Measurements from ENCODE around the gene OR51V1. TPM values are rescaled to one million over a fixed set of nuclear protein-coding genes. Genes with fewer than 3 reads are reported as not detected.

Gene OR51V1
- total RNA-seq, 1 experiment from 2014 or later = not detected

- Histone ChIP-seq H3K9ac (ENCODE audit: low read length) (no peak overlapping the region), H3K4me3 (ENCODE audit: low read length) (no peak overlapping the region), H4K20me1 (ENCODE audit: low read length) (no peaks in the 10 kb centered on the region), H3K27me3 (ENCODE audit: low read length) (peaks cover 21% of the 10 kb centered on the region), H3K4me1 (ENCODE audit: insufficient read depth, low read length) (no peaks in the 10 kb centered on the region), H3K36me3 (ENCODE audit: low read depth, low read length) (no peaks in the 10 kb centered on the region), H3F3A (ENCODE audit: low read length, unreplicated experiment) (no peaks in the 10 kb centered on the region), H3K9me2 (replicated peaks; ENCODE audit: low read length) (no peaks in the 10 kb centered on the region), H3K79me2 (ENCODE audit: low read length) (no peaks in the 10 kb centered on the region), H3K27ac (ENCODE audit: low read length) (no peak overlapping the region), H3K9me3 (ENCODE audit: low read length) (no peaks in the 10 kb centered on the region), H2AFZ (ENCODE audit: low read length) (no peak overlapping the region), H3K4me2 (ENCODE audit: low read length) (no peak overlapping the region)
- ATAC-seq (no peak), DNase-seq (no peak)
- intact Hi-C loops (cut with micrococcal nuclease) = no loop called here
- no peak for TF ChIP-seq EZH2 (IDR thresholded peaks at IDR 0.05; ENCODE audit: low read length, unreplicated experiment)
- no peak for TF ChIP-seq EZH2phosphoT487 (IDR thresholded peaks at IDR 0.05; ENCODE audit: borderline replicate concordance, low read length)
- TF ChIP-seq, protein P1, sequence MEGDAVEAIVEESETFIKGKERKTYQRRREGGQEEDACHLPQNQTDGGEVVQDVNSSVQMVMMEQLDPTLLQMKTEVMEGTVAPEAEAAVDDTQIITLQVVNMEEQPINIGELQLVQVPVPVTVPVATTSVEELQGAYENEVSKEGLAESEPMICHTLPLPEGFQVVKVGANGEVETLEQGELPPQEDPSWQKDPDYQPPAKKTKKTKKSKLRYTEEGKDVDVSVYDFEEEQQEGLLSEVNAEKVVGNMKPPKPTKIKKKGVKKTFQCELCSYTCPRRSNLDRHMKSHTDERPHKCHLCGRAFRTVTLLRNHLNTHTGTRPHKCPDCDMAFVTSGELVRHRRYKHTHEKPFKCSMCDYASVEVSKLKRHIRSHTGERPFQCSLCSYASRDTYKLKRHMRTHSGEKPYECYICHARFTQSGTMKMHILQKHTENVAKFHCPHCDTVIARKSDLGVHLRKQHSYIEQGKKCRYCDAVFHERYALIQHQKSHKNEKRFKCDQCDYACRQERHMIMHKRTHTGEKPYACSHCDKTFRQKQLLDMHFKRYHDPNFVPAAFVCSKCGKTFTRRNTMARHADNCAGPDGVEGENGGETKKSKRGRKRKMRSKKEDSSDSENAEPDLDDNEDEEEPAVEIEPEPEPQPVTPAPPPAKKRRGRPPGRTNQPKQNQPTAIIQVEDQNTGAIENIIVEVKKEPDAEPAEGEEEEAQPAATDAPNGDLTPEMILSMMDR (conservative IDR thresholded peaks at IDR 0.05; ENCODE audit: low read depth, low read length) = no peak
- BruUV-seq (replicated peaks) = no TSS peak
- ChIA-PET POLR2A (ENCODE audit: unreplicated experiment) (no interaction called here), CTCF (no interaction called here)
These were observed 47.1 kb upstream of the OR51V1 start for GRCh38 chr11:5247472-5248192.

- ATAC-seq (no peak), DNase-seq (no peak)
- Histone ChIP-seq H3K9me2 (replicated peaks; ENCODE audit: low read length) (no peaks in the 10 kb centered on the region), H3K27me3 (ENCODE audit: low read length) (peaks cover 21% of the 10 kb centered on the region), H3F3A (ENCODE audit: low read length, unreplicated experiment) (no peaks in the 10 kb centered on the region), H4K20me1 (ENCODE audit: low read length) (no peaks in the 10 kb centered on the region), H3K9me3 (ENCODE audit: low read length) (no peaks in the 10 kb centered on the region), H3K9ac (ENCODE audit: low read length) (no peak overlapping the region), H3K27ac (ENCODE audit: low read length) (no peak overlapping the region), H3K4me2 (ENCODE audit: low read length) (no peak overlapping the region), H3K4me1 (ENCODE audit: insufficient read depth, low read length) (no peaks in the 10 kb centered on the region), H3K36me3 (ENCODE audit: low read depth, low read length) (no peaks in the 10 kb centered on the region), H3K4me3 (ENCODE audit: low read length) (no peak overlapping the region), H2AFZ (ENCODE audit: low read length) (no peak overlapping the region), H3K79me2 (ENCODE audit: low read length) (no peaks in the 10 kb centered on the region)
- intact Hi-C loops (cut with micrococcal nuclease) = no loop called here
- TF ChIP-seq, protein P1 (conservative IDR thresholded peaks at IDR 0.05; ENCODE audit: low read depth, low read length) = no peak
- TF ChIP-seq EZH2 (IDR thresholded peaks at IDR 0.05; ENCODE audit: low read length, unreplicated experiment) = no peak
- TF ChIP-seq EZH2phosphoT487 (IDR thresholded peaks at IDR 0.05; ENCODE audit: borderline replicate concordance, low read length) = no peak
- no TSS peak for BruUV-seq (replicated peaks)
- ChIA-PET POLR2A (ENCODE audit: unreplicated experiment) (no interaction called here), CTCF (no interaction called here)
These were observed 46.4 kb upstream of the OR51V1 start for GRCh38 chr11:5246772-5247471.

GRCh38 chr11:5245155-5245554 is 44.7 kb upstream of the OR51V1 start:
- BruUV-seq (replicated peaks) = no TSS peak
- ATAC-seq (no peak), DNase-seq (no peak)
- Histone ChIP-seq H3K36me3 (ENCODE audit: low read depth, low read length) (no peaks in the 10 kb centered on the region), H3K4me2 (ENCODE audit: low read length) (no peak overlapping the region), H3K4me1 (ENCODE audit: insufficient read depth, low read length) (no peaks in the 10 kb centered on the region), H3K27me3 (ENCODE audit: low read length) (peaks cover 21% of the 10 kb centered on the region), H3K27ac (ENCODE audit: low read length) (no peak overlapping the region), H3K4me3 (ENCODE audit: low read length) (no peak overlapping the region), H2AFZ (ENCODE audit: low read length) (no peak overlapping the region), H3K9ac (ENCODE audit: low read length) (no peak overlapping the region), H3K9me3 (ENCODE audit: low read length) (no peaks in the 10 kb centered on the region), H3F3A (ENCODE audit: low read length, unreplicated experiment) (no peaks in the 10 kb centered on the region), H3K9me2 (replicated peaks; ENCODE audit: low read length) (no peaks in the 10 kb centered on the region), H3K79me2 (ENCODE audit: low read length) (no peaks in the 10 kb centered on the region), H4K20me1 (ENCODE audit: low read length) (no peaks in the 10 kb centered on the region)
- TF ChIP-seq EZH2 (IDR thresholded peaks at IDR 0.05; ENCODE audit: low read length, unreplicated experiment) = no peak
- TF ChIP-seq, protein P1 (conservative IDR thresholded peaks at IDR 0.05; ENCODE audit: low read depth, low read length) = no peak
- intact Hi-C loops (cut with micrococcal nuclease) = no loop called here
- CTCF ChIA-PET = no interaction called here
- POLR2A ChIA-PET (ENCODE audit: unreplicated experiment) = no interaction called here

All from PC-3 (cell line).